GM19240 (cell line): Measurements from ENCODE around the gene EEF1AKMT1.
A peak's percentile ranks its signal among the peaks of the same experiment; 100 is the strongest.

Source experiments
- DNase-seq: peaks from one replicate; pipeline ENCODE4 v3.0.0; 2011; ENCODE audit warnings: low spot score; ENCODE audit not compliant: insufficient read length

EEF1AKMT1 gene

DNA sequence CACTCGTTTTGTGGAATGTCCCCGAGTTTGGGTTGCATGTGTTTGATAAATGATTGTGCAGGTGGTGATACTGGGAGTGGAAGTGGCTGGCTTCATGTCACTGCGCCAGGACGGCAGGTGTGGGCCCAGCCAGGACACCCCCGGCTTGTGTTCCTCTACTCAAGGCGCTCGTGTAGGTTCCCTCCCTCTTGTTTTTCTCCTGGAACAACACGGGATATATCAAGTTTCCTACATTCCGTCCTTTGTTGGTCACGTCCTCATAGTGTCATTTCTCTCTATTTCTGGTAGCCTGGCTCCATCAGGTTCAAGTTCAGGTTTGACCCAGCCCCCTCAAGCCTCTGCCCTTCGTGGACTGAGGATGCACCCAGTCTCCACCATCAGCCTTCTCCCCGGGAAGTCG lies 54.0 kb downstream of the EEF1AKMT1 start:
- DNase-seq: no peak

DNA sequence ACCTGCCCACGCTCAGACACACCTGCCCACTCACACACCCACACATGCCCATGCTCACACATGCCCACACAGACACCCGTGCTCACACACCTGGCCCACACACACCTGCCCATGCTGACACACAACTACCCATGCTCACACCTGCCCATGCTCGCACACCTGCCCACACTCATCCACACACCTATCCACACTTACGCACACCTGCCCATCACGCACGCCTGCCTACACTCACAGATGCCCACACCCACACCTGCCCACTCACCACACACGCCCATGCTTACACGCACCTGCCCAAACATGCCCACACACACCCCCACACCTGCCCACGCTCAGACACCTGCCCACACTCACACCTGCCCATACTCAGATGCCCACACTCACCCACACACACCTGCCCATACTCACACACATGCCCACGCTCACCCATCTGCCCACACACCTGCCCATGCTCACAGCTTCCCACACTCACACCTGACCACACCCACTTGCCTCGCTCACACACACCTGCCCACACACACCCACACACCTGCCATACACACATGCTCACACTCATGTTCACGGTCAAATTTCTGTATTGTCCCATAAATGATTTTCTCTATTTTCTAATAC lies 54.7 kb downstream of the EEF1AKMT1 start:
- no peak for DNase-seq

DNA sequence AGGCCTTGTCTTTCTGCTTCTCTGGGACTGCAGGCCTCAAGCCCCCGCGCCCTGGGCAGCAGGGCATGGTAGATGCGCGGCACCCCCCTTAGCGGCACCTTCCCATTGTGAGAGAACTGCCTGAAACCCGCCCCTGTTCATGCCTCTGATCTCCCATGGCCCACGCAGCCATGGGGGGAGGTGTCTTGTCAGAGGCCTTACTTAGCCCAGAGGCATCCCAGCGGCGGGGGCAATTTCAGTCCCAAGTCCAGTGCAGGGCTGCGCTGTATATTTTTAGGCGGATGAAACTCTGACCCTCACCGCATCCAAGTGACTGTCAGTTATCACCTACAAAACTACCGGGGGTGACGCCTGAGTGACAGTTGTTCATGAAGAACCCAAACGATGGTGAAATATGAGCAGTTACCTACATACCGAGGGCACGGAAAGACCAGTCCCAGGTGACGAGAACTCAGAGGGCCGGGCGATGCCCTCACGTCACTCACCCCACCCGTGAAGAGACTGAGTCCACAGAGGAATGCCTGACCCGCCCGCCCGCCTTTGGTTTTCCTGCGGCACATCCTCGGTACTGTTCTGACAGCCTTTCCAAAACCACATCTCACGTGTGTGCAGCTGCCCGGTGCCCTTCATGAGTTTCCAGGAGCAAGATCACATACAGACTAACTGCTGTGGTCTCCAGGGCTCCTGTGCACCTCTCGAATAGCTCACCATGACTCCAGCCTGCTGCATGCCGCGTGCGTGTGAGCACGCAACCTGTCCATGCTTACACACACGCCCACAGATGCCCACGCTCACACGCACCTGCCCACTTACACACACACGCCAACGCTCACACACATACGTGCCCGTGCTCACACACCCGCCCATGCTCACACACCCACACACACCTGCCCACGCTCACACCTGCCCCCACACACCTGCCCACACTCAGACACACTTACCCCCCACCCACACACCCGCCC lies 55.9 kb downstream of the EEF1AKMT1 start:
- DNase-seq: no peak

DNA sequence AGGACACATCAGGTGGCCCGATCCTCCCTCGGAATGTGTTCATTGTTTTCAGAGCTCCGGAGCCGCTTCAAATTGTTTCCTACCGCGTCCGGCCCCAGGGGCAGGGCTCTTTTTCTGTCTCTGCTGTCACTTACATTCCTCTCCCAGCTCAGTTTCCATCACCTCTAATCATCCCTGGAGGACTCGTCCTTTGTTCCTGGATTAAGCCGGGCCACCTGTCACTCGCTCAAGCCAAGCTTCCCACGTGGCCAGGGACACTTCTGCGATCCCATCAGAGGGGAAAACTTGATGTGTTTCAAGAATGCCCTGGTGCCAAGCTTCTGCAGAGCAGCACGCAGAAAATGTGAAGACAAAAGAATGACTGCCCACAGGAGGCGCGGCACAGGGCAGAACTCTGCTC lies 56.8 kb downstream of the EEF1AKMT1 start:
- no peak for DNase-seq

DNA sequence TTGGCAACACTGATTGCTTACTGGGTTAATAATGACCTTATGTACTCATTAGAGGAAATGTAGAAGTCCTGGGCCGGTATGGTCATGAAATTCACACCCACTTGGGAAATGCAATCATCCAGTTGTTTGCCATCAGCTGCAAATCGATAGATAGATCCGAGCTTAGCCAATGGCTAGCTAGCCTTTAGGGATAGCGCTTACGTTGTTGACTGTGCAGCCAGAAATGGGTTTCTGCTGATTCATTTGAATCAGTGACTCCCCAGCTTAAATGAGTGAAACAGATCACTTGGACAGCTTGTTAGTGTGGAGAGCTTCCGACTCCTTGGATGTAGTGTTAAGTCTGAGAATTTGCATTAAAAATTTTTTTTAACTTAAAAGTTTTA lies 58.4 kb downstream of the EEF1AKMT1 start:
- DNase-seq: no peak

DNA sequence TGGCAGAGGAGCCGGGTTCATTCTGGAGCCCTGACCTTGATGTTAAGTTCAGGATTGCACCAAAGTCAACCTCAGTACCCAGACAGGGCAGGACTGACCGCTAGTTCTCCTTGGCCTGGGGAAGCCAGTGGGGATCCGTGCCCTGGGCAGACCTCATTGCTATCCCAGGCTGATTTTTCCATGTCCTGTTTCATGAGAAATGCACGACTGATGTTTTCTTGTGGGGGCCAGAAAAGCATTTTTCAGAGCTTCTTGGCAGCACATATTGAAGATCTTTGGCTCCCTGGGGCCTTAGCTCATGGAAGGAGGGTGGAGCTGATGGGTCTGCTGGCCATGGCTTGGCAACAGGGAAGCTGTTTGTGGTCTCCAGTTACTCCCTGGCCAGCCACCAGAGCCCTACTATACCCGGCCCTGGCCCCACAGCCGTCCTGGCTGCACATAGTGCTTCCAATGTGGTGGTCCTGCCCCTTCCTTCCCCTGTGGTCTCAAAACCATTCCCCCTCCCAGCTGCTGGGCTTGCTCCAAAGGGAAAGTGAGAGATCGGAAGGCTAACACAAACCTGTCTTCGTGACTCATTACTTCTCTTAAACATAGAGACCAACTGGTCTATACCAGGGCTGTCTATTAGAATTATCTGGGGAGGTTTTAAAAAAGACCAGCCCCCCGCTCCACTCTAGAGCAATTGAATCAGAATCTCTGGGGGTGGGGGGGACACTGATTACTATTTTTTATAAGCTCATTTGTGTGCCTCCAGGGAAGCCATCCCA lies 59.0 kb downstream of the EEF1AKMT1 start:
- DNase-seq: no peak

DNA sequence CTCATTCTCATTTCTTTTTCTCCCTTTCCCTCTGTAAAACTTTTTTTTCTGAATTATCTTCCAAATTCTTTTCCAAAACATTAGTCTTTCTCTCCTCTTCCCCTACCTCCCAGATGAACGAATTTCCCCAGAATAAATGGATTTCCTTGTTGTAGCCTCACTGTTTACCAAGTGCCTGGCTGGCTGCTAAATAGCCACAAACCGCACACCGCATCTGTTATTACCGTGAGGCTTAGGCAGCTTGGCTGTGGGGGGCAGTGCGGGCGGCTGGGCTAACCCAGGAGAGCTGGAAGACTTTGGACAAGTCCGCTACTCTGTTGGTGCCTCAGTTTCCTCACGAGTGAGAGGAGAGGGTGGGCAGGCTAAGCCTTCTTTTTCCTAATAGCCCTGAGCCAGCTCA lies 59.6 kb downstream of the EEF1AKMT1 start:
- DNase-seq: no peak

DNA sequence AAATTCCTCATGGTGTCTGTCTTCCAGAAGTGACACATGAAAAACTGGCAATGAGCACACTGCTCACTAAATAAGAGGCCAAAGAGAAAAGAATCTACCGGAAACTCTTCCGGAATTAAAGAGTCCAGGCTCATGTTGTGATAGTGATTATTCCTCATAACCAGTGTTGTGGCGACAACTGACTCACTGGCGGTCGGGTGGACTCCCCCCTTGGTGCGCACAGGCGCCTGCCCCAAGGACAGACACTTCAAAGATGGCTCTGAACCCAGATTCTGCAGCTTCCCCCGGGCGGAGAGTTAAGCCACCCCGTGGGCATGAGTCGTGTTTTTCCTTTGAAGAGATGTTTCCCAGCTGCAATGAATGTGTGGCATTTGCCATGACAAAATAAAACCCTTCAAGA lies 60.0 kb downstream of the EEF1AKMT1 start:
- DNase-seq: no peak

DNA sequence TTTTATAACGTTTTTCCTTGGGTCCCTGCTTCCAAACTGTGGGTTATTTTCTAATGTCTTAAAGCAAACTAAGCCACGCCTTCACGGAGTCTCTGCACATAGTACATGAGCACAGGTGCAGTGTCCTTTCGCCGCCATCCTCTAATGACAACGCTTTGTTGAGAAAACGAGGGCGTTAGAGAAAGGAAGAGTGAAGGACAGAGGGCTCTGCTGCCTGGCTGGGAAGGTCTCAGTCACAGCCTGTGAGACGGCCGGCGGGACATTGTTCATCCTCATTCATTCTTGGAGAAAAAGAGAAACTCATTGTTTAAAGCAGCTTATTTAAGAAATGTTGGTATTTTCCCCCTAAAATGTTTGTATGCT lies 60.8 kb downstream of the EEF1AKMT1 start:
- no peak for DNase-seq

DNA sequence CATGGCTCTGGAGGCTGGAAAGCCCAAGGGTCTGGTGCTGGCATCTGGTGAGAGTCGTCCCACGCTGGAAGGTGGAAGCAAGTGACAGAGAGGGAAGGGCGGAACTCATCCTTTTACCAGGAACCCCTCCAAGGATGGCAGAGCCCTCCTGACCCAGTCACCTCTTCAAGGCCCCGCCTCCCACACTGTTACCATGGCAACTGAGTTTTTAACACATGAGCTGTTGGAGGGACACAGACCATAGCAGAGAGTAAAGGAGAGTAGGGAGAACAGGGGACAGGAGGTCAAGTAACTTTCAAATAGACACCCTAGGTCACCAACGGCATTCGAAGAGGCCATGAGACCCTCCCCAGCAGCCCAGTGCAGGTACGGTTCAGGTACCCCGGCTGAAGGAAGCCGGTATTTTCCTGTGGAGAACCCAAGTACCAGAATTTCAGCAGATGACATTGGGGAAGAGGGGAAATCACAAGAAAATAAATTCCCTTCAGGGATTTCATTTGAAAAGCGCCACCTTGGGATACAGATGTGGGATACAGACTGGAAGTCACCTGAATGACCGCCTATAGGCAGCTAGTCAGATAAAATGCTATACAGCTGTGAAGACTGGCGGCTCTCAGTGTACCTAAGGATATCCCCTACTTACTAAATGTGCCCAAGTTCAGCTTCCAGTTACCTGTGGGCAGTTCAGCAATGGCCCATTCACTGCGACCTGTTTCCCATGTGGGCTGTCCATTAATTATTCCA lies 62.3 kb downstream of the EEF1AKMT1 start:
- DNase-seq: no peak

DNA sequence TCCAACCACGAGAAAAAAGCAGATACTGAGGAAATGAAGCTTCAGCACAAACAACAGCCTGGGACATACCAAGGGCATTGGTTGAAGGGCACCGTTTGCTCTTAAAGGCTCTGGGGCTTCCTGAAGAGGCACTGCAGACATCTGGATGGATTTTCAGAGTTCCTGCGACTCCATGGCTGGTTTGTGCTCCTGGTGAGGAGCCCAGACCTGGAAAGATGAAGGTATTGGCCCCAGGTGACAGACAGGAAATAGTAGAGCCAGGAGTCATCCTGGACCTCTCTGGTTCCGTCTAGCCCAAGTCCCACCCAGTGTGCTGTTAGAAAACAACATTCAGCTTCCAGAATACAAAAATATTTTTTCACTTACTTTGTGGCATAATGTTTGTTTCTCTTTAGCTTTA lies 64.0 kb downstream of the EEF1AKMT1 start:
- DNase-seq: no peak

DNA sequence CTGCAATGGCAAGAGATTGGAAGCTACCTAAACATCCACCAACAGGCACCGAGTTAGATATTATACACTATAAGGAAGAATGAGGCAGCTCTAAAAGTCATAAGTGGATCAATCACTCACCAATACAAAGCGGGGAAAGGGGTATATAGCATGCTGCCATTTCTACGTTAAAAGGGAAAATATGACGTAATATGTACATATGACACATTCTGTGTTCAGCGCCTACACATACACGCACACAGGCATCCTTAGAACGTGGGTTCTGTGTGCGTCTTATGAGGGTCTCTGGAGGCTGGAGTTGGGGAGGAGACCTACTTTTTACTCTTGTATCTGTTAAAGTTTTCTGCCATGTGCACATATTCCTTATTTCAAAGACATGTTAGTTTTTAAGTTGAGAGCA lies 64.4 kb downstream of the EEF1AKMT1 start:
- DNase-seq: no peak

DNA sequence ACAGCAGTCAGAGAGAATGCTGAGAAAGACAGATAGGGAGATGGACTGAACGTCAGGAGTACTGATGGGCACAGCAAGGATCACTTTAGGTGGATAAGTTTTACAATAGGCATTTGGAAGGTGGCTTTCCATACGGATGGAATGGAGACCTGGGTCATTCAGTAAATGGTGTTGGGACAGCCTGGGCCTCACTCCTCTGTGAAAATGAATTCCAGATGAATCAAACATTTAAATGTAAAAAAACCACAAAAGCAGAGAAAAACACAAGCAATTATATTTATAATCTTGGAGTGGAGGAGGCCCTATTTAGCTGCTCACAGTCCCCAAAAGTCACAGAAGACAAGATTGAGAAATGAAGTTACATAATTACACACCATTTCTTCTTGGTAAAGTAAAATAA lies 65.5 kb downstream of the EEF1AKMT1 start:
- no peak for DNase-seq

DNA sequence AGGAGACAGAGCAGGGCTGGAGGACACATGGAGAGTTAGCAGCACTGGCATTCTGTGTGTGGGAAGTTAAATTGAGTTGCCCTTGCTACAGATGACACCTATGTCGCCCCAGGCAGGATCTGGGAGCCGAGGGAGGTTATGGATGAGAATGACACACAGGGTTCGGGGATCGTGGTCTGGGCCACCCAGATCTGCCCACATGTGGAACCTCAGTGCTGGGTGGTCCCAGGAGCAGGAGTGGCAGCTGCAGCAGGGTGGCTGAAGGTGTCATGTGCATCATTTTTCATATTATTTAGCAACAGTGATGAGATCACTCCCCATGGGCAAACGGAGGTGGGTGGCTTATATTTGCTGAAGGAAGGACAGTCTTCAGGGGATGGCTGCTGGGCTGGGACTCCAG lies 67.1 kb downstream of the EEF1AKMT1 start:
- DNase-seq: no peak

DNA sequence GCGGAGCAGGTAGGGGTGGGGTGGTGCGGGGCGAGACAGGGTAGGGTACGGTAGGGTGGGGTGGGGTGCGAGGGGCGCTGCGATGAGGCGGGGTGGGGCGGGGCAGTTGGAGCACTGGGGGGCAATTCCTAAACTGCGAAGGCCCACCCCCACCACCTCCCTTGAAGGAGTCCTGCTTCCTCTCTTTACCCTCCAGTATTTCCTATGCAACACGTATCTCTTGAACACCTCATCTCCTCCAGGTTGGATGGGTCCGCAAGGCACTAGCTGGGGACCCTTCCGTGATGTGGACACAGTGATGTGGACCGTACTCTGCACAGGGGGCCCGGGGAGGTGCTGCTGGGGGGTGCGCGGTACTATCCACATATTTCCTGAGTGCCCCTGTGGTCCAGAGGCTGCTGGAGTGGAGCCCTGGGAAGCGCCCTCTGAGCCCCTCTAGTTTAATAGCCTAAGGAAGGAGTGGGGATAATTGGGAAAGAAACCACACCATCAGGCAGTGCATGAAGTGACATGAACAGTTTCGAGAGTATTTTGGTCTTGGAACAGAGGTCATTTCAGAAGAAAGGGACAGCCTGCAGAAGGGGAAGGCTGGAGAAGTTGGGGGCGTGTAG lies 69.2 kb downstream of the EEF1AKMT1 start:
- no peak for DNase-seq

DNA sequence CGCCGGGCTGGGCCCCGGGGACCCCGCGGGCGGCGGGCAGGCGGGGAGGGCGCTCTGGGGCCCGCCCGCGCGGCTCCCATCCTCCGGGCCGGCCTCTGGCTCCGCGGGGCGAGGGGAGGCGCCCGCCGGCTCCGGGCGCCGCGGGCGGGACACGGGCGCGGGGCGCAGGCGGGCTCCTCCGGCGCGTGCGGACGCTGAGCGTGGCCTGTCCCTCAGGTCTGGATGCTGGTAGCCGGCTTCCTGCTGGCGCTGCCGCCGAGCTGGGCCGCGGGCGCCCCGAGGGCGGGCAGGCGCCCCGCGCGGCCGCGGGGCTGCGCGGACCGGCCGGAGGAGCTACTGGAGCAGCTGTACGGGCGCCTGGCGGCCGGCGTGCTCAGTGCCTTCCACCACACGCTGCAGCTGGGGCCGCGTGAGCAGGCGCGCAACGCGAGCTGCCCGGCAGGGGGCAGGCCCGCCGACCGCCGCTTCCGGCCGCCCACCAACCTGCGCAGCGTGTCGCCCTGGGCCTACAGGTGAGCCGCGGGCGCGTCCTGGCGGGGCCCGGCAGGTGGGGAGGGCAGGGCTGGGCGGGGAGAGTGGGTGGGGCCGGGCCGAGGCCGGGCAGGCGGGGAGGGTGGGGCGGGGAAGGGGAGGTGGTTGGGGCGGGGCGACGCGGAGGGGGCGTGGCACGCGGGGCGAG lies 69.8 kb downstream of the EEF1AKMT1 start:
- peak; percentile 93 for DNase-seq

DNA sequence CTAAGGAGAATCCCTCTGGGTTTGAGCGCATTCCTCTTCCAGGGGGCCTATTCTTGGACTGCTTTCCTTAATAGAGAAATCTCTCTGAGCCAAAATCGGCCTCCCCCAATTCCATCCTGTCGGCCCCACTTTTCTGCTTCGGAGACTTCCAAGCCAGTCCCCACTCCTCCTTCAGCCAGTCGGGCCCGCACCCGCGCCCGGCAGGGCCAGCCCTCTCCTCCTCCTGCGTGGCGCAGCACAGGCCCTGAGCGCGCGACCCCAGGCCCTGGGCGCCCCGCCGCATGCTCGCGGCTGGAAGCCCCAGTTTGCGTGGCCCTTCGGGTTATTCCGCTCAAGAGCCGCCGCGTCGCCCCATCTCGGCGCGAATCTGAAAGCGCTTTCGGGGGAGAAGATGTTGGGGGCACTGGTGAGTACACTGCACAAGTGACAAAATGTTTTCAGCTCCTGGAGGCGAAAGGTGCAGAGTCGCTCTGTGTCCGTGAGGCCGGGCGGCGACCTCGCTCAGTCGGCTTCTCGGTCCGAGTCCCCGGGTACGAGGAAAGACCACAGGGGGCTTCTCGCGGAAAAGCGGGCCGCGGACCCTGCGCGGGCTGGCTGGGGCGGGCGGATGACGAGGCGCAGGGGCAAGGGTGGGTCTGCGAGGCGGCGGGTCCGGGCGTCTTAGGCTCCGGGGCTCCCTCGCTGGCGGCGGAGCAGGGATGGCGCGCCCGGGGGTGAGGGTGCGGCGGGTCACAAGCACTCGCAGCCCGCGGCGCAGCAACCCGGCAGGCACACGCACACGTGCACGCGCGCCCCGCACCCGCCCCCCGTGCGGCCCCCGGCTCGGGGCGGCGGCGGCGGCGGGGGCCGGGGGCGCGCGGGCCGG lies 70.6 kb downstream of the EEF1AKMT1 start, which contains the start of gene IL17D:
IL17D (plus strand) TSS at position 785 of the 865 bp plus-strand sequence. CDS start 303 bp downstream, outside the sequence.
- peak; percentile 40 for DNase-seq

DNA sequence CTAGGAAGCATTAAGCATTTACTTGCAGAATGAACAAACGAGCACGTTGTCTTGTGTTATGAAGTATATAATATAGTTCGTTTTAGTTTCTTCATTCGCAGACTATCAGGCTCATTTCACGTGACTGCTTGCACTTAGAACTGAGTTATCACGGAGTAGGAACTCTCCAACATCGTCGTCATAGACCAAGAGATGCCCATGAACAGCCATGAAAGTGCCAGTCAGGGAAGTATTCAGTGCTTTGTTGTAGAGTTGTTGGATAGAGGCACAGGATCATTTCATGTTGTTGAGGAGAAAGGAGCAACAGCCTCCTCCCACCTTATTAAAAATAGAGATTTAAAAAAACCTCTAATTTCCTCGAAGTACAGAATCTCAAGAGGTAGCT lies 71.2 kb downstream of the EEF1AKMT1 start:
- no peak for DNase-seq

DNA sequence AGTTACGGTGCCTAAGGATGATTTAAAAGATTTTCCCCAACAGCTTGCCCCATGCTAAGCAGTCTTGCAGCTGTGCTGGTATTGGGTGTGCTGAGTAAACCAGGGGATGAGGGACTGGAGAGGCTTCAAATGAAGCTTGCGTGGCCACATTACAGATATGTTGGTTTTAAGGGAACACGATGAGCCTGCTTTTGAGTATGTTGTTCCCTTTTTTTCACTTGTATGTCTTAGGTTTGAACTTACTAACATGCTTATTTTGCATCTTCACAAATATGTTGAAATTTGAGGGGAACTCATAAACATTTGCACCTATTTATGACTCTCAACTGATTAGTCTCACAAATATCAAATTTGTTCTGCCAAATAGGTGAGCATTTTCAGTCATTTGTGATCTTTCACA lies 72.3 kb downstream of the EEF1AKMT1 start:
- DNase-seq: no peak
